MCF 10A (cell line): ENCODE data around the gene ARF3. TPM values are rescaled to one million over a fixed set of nuclear protein-coding genes. Genes with fewer than 3 reads are reported as not detected.

Experiments
- BruUV-seq: library from RNA; stranded (reverse); fragments of 400-500 nt; replicated peaks from 2 replicates; lab custom pipeline; 2021; lab: Mats Ljungman, UMichigan
- CTCF ChIA-PET: fragments of 300-600 bp; sonication (Branson Sonifier 250); formaldehyde crosslinking; extraction: SDS; loops from one replicate; lab custom pipeline; 2021; ENCODE audit warnings: antibody characterized with exemption, inconsistent platforms; lab: Yijun Ruan, JAX
- POLR2A ChIA-PET: fragments of 300-600, 350-650 bp; sonication (Branson Sonifier 250); formaldehyde crosslinking; extraction: SDS; loops from one replicate; lab custom pipeline; 2020; ENCODE audit warnings: antibody characterized with exemption, inconsistent platforms; lab: Yijun Ruan, JAX
- DNase-seq: peaks from one replicate; pipeline ENCODE4 v3.0.0-alpha.2; 2018; ENCODE audit not compliant: unreplicated experiment
- H3K27ac Mint-ChIP-seq: one replicate; pipeline ENCODE4 v1.8.0; 2022; ENCODE audit warnings: mild to moderate bottlenecking, low read depth, mixed read lengths; ENCODE audit not compliant: unreplicated experiment
- H3K27me3 Mint-ChIP-seq: one replicate; pipeline ENCODE4 v1.8.0; 2022; ENCODE audit warnings: mixed read lengths; ENCODE audit not compliant: insufficient read depth, unreplicated experiment
- H3K36me3 Mint-ChIP-seq: one replicate; pipeline ENCODE4 v1.8.0; 2022; ENCODE audit warnings: mild to moderate bottlenecking, moderate library complexity, mixed read lengths; ENCODE audit not compliant: insufficient read depth, unreplicated experiment
- H3K4me1 Mint-ChIP-seq: one replicate; pipeline ENCODE4 v1.8.0; 2022; ENCODE audit warnings: mixed read lengths; ENCODE audit not compliant: insufficient read depth, unreplicated experiment
- H3K4me3 Mint-ChIP-seq: one replicate; pipeline ENCODE4 v1.8.0; 2022; ENCODE audit warnings: mild to moderate bottlenecking, moderate library complexity, mixed read lengths; ENCODE audit not compliant: unreplicated experiment
- H3K9me3 Mint-ChIP-seq: one replicate; pipeline ENCODE4 v1.8.0; 2022; ENCODE audit warnings: mixed read lengths; ENCODE audit not compliant: unreplicated experiment
- intact Hi-C: fragments of 100-400 bp; cut with micrococcal nuclease; formaldehyde crosslinking; loops from 2 replicates; pipeline ENCODE4 v1.14.1; 2022
- total RNA-seq: library from RNA; stranded (reverse); gene quantifications from 2 replicates; pipeline ENCODE4 v1.2.3, GENCODE V29; 2022
- TF ChIP-seq, protein P1 (sequence below): fragments of 200-600 bp; IDR thresholded peaks from one replicate; pipeline ENCODE4 v1.8.0; 2022; ENCODE audit warnings: antibody characterized with exemption, mild to moderate bottlenecking; ENCODE audit not compliant: unreplicated experiment

Gene ARF3
- total RNA-seq, 1 experiment from 2014 or later, result 117 TPM

DNA sequence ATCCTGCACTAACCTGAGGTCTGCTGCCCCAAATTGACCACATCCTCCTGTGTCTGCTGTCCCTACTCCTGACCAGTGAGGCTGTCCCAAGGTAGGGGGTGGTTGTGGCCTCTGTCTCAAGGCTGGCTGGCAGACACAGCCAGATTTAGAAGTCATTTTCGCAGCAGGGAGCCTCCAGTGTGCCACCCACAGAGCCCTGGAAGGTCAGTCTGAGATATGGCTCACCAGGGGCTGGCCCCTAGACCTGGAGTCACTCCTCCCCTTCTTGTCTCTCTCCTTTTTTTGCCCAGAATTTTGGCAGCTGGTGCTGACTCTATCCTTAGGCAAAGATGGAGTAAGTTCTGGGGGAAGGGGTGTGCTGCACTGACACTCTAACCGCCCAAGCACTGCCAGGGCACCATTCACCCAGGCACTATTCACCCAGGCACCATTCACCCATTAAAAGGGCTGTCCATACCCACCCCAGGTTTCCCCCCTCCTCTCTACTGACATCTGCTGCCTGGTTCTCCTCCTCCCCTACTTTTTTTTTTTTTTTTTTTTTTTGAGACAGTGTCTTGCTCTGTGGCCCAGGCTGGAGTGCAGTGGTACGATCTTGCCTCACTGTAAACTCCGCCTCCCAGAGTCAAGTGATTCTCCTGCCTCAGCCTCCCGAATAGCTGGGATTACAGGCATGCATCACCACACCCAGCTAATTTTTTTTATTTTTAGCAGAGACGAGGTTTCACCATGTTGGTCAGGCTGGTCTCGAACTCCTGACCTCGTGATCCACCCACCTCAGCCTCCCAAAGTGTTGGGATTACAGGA lies 34.2 kb upstream of the ARF3 start:
- Mint-ChIP-seq H3K27ac (no peak overlapping the region), H3K4me1 (no peaks in the 10 kb centered on the region), H3K36me3 (no peaks in the 10 kb centered on the region), H3K9me3 (no peaks in the 10 kb centered on the region), H3K4me3 (no peak overlapping the region), H3K27me3 (peaks cover 33% of the 10 kb centered on the region)
- no peak for DNase-seq
- no TSS peak for BruUV-seq
- TF ChIP-seq, protein P1, sequence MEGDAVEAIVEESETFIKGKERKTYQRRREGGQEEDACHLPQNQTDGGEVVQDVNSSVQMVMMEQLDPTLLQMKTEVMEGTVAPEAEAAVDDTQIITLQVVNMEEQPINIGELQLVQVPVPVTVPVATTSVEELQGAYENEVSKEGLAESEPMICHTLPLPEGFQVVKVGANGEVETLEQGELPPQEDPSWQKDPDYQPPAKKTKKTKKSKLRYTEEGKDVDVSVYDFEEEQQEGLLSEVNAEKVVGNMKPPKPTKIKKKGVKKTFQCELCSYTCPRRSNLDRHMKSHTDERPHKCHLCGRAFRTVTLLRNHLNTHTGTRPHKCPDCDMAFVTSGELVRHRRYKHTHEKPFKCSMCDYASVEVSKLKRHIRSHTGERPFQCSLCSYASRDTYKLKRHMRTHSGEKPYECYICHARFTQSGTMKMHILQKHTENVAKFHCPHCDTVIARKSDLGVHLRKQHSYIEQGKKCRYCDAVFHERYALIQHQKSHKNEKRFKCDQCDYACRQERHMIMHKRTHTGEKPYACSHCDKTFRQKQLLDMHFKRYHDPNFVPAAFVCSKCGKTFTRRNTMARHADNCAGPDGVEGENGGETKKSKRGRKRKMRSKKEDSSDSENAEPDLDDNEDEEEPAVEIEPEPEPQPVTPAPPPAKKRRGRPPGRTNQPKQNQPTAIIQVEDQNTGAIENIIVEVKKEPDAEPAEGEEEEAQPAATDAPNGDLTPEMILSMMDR, result no peak
- ChIA-PET POLR2A (interaction anchor here (0.6 to 0.7 kb wide), 2 partner anchors 26 to 806 kb away, joined by 3 to 4 read pairs; no protein-coding TSS in a partner anchor), CTCF (interaction anchor here (1.0 to 4.5 kb wide), 2 partner anchors 14 to 139 kb away, joined by 4 to 54 read pairs; partner anchors contain the start of gene WNT1)
- intact Hi-C loops, result loop anchor here (10.0 kb wide), 1 partner anchor 97 kb away; no protein-coding TSS in a partner anchor

DNA sequence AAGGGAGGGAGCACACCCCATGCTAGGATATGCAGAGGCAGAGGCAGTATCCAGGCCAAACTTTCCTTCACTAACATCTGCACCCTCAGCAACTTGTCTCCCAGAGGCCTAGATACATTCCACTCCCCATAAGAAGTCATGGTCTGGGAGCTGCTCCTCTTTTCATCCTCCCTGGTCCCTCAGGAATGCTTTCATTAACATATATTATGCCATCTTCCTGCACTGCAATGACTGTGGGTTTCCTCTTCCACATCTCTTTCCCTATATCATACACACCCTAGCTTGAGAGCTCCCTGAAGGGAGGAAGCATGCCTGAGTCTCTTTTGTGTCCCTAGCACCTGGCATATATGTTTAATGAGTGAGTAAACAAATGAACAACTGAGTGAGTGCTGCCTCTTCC lies 33.3 kb upstream of the ARF3 start:
- Mint-ChIP-seq H3K9me3 (no peaks in the 10 kb centered on the region), H3K36me3 (no peaks in the 10 kb centered on the region), H3K27me3 (peaks cover 38% of the 10 kb centered on the region), H3K4me3 (no peak overlapping the region), H3K27ac (no peak overlapping the region), H3K4me1 (no peaks in the 10 kb centered on the region)
- intact Hi-C loops, result loop anchor here (10.0 kb wide), 1 partner anchor 96 kb away; no protein-coding TSS in a partner anchor
- no peak for DNase-seq
- POLR2A ChIA-PET, result interaction anchor here (0.6 kb wide), 2 partner anchors 805 to 865 kb away, joined by 3 read pairs; no protein-coding TSS in a partner anchor
- no TSS peak for BruUV-seq
- TF ChIP-seq, protein P1, result no peak
- CTCF ChIA-PET, result interaction anchor here (0.6 to 4.5 kb wide), 4 partner anchors 13 to 99 kb away, joined by 4 to 54 read pairs (median 4); partner anchors contain the start of gene WNT1

DNA sequence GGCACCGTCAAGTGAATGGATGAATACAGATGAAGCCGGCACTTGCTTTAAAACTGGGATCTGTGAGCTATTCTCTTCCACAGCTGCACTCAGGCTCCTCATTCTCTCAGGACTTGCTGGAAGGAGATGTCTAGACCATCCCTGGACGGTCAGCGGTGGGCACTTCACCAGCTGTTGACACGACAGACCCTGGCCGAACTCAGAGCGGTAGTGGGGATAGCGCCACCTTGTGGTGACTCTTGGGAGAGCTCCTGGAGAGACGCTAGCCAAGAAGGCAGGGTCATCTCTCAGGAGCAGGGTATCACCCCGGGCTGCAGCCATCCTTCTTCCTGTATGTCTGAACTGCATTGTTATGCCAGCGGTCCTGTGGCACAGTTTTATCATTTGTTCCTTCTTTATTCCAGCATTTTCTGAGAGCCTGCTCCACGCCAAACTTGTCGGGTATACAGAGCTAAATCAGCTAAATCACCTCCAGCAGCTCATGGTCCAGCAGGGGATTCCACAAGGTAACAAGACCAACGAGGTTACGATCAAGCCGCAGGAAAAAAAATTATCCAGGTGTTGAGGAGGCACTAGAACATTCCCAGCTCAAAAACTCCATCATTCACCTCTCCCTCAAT lies 30.9 kb upstream of the ARF3 start:
- Mint-ChIP-seq H3K4me3 (no peak overlapping the region), H3K36me3 (no peaks in the 10 kb centered on the region), H3K9me3 (no peaks in the 10 kb centered on the region), H3K27ac (no peak overlapping the region), H3K27me3 (peaks cover 61% of the 10 kb centered on the region), H3K4me1 (no peaks in the 10 kb centered on the region)
- DNase-seq, result peak; percentile 60
- ChIA-PET CTCF (interaction anchor here (0.6 to 4.5 kb wide), 53 partner anchors 9 to 635 kb away, joined by 3 to 54 read pairs (median 5); partner anchors contain the start of genes ARF3, DDX23, PRPF40B and RND1), POLR2A (interaction anchor here (1.6 to 1.7 kb wide), 2 partner anchors 32 to 136 kb away, joined by 5 to 11 read pairs; partner anchors contain the start of gene DDX23)
- no TSS peak for BruUV-seq
- TF ChIP-seq, protein P1, result peak; percentile 89
- intact Hi-C loops, result no loop called here
